GM21717 (cell line): ENCODE results near the gene TBCCD1.
"Not testable (repeated sequence)": the region's sequence is repeated elsewhere in the genome, so short reads cannot be mapped to it uniquely, and the experiment has no call there.

Experiments
- ATAC-seq: cut with Tn5 transposase; IDR thresholded peaks from one replicate; pipeline ENCODE4 v1.9.1; 2021; ENCODE audit warnings: mild to moderate bottlenecking, moderate library complexity; ENCODE audit not compliant: unreplicated experiment

Gene TBCCD1

DNA sequence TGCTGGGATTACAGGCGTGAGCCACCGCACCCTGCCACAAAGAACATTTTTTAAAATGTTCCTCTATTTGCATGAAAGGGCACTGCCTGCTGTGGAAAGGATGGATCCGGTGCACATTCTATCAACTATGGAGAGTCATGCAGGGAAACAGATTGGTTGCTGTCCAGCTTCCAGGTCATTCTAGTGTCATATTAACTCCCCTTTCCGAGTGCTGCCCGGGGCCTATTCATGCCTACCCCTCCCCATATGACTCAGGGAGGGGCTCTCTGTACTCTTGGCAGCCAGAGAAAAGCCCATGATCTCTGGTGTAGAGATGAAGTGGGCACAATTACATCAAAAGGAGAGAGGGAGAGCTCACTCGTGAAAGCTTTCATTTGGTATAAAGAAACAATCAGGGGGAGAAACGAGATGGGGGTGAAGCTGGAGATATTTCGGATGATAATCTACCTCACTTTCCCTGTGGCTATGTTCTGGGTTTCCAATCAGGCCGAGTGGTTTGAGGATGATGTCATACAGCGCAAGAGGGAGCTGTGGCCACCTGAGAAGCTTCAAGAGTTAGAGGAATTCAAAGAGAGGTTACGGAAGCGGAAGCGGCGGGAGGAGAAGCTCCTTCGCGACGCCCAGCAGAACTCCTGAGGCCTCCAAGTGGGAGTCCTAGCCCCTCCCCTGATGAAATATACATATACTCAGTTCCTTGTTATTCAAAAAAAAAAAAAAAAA, 29.6 kb upstream of the TBCCD1 start:
- ATAC-seq: no peak

- ATAC-seq: no peak
These were observed 27.5 kb upstream of the TBCCD1 start for GRCh38 chr3:186594591-186595113.

- ATAC-seq: no peak
These were observed 26.7 kb upstream of the TBCCD1 start for GRCh38 chr3:186593862-186594261.

- ATAC-seq: no peak
These were observed 25.5 kb upstream of the TBCCD1 start for GRCh38 chr3:186592682-186593081.

GRCh38 chr3:186590580-186591295, 23.6 kb upstream of the TBCCD1 start:
- no peak for ATAC-seq

DNA sequence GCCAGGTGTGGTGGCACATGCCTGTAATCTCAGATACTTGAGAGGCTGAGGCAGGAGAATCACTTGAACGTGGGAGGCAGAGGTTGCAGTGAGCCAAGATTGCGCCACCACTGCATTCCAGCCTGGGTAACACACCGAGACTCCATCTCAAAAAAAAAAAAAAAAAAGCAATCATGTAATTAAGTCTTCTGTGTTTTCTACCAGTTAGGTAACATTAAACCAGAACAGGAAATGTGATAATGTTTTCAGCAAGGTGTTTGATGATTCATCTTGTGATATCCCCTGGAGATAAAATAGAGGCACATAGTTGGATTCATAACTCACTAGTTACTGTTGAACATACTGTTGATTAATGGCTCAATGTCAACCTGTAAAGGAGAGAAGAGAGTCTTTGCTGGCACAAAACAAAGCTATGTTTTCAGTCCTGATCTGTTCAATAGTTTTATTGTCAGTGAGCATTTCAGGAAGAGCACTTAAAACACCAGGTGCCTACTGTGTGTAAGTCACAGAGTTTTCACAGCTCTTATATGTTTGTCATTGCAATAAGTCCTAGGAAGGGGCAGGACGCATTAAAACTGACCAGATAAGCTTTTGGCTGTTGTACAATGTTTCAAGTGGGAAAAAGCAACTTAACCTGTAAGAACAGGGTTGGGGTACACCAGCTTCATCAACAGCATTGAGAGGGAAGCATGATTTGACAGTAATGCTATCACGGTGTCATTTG, 22.9 kb upstream of the TBCCD1 start:
- ATAC-seq: no peak

GRCh38 chr3:186589121-186589520, 22.0 kb upstream of the TBCCD1 start:
- no peak for ATAC-seq

DNA sequence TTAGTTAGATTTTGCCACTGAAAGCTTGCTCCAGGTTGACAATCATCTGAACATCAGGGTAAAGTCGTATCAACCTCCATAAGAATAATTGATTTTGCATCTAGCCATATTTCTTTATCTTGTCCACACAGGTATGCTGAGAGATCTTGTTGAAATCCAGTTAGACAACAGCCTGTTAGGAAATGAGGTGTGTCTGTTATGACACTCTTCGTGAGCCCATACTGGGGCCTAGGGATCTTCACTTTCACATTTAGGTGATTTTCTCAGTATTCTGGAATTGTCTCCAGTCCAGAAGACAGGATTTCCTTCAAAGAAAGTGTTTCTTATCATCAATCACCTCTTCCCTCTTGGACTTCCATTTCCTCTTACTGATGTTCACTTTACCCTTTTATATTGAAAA, 21.5 kb upstream of the TBCCD1 start:
- no peak for ATAC-seq

GRCh38 chr3:186587183-186587582, 20.0 kb upstream of the TBCCD1 start:
- no peak for ATAC-seq

GRCh38 chr3:186586245-186586644, 19.1 kb upstream of the TBCCD1 start:
- ATAC-seq: not testable (repeated sequence)

DNA sequence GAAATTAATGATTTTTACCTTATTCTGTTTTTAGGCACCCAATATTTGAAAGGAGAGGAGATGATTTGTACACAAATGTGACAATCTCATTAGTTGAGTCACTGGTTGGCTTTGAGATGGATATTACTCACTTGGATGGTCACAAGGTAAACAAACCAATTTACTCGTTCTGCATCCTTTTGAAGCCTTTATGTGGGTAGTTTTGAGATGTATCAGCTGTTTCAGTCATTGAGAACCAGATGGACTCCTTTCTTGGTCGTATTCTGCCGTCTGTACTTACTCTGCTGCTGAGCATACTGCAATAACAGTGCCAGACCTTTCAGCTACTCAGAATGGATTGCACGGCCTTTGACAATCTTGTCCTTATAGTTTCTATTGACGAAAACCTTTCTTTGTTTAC, 16.7 kb upstream of the TBCCD1 start:
- no peak for ATAC-seq

GRCh38 chr3:186582541-186582940, 15.4 kb upstream of the TBCCD1 start:
- ATAC-seq: no peak

DNA sequence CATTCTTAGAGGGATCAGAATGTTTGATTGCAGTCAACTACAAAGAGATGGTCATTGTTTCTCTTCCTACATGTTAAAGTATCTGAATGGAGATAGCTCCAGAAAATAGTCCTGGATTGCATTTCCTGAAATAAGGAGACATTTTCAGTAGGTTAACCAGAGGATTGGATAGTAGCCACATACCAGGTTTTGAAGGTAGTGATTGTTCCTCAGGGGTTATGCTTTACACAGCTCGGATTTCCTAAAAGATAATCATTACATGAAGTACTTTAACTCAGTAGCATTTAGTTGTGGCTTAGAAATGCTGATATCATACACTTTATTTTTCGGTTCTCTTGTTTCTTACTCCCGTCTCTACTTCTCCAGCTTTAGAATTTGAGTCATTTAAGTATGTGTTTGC, 13.6 kb upstream of the TBCCD1 start:
- ATAC-seq: no peak

- ATAC-seq: no peak
These were observed 10.4 kb upstream of the TBCCD1 start for GRCh38 chr3:186577521-186577920.

GRCh38 chr3:186571644-186572013, 4.5 kb upstream of the TBCCD1 start:
- ATAC-seq: no peak

DNA sequence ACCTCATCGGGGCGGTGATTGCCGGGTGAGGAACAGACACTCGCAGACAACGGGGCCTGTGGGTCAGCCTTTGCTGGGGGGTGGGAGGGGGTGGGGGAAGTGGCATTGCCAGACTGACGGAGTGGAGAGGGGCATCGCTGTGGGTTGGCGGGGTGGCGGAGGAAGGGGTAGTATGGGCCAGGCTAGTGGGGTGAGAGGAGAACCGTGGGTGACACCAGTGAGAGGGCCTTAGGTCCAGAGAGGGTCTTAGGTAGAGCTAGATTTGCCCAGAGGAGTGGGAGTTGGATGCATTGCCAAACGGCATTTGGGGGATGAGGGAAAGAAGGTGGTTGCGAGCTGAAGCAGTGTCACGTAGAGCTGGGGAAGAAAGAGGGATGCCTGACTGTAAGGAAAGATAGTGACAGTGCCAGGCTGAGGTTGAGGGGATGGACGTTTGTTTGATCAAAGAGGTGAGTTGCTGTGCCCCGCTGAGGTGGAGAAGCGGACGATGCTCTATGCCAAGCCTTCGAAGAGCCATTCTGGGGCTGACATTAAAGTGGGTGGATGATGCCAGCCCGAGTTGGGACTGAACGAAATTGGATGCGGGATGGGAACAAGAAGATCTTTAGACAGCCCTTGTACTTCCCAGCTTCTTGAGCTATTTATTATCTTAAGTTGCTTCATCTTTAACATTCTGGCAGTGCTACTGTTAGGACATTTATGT, 4.0 kb upstream of the TBCCD1 start:
- no peak for ATAC-seq

GRCh38 chr3:186570096-186570940, 3.2 kb upstream of the TBCCD1 start, which contains the start of gene DNAJB11:
Gene DNAJB11, plus strand, starts transcription at chr3:186570720. Its CDS starts 178 bp downstream, at chr3:186570898.
- peak; percentile 80 for ATAC-seq

GRCh38 chr3:186569779-186570095, 2.6 kb upstream of the TBCCD1 start:
- no peak for ATAC-seq

DNA sequence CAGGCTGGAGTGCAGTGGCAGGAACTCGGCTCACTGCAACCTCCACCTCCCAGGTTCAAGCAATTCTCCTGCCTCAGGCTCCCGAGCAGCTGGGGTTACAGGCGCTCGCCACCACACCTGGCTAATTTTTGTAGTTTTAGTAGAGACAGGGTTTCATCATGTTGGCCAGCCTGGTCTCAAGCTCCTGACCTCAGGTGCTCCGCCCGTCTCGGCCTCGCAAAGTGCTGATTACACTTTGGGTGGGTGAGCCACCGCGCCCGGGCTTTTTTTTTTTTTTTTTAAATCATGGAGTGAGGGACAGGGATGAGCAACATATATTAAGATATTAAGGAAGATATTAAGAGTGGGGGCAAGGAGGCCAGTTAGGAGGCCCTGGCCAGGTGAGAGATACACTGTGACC, 2.2 kb upstream of the TBCCD1 start:
- not testable (repeated sequence) for ATAC-seq

DNA sequence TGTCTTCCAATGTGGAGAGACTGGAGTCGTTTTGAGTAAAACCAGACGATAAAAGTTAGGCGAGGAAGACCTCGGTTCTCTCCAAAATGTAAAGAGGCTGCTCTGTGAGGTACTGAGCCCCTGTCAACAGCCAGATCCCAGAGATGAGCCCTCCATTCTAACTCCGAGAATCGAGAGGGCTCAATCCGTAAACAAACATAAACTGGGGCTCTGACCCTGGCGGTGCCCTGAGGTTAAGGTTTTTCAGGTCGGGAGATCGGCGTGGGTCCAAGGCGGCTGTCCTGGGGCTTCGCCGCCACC, 417 bp downstream of the TBCCD1 start:
- ATAC-seq: peak; percentile 4
